HL-60 (cell line): Measurements from ENCODE around the gene MAP7.

Source experiments
- DNase-seq, 2 experiments: peaks; one replicate each; pipeline ENCODE4 v3.0.0-alpha.2; 2010 to 2020; ENCODE audit warnings: low read depth in 1 of 2, low spot score in 1 of 2
- H3K27ac ChIP-seq: fragments of 250-450 bp; sonication (Bioruptor Pico); replicated peaks from 2 replicates; pipeline ENCODE4 v1.5.1; 2020; ENCODE audit warnings: mild to moderate bottlenecking, moderate library complexity
- H3K27me3 ChIP-seq: fragments of 250-450 bp; sonication (Bioruptor Pico); 2 replicates; pipeline ENCODE4 v1.5.1; 2021; ENCODE audit warnings: mild to moderate bottlenecking, moderate library complexity; ENCODE audit not compliant: insufficient read depth, poor library complexity, severe bottlenecking
- H3K4me3 ChIP-seq: replicated peaks from 2 replicates; pipeline ENCODE4 v1.5.1; 2011; ENCODE audit warnings: mild to moderate bottlenecking, control low read depth, low read length; ENCODE audit not compliant: insufficient read depth
- GABPA ChIP-seq: IDR thresholded peaks from 2 replicates; pipeline ENCODE4 v1.6.1; 2012; ENCODE audit warnings: low read depth
- POLR2AphosphoS5 ChIP-seq: IDR thresholded peaks from 2 replicates; pipeline ENCODE4 v1.6.1; 2012; ENCODE audit warnings: low read depth
- SPI1 ChIP-seq: IDR thresholded peaks from 2 replicates; pipeline ENCODE4 v1.6.1; 2012; ENCODE audit warnings: low read depth, mild to moderate bottlenecking, borderline replicate concordance
- TF ChIP-seq, protein P1 (sequence below): IDR thresholded peaks from one replicate; pipeline ENCODE4 v1.5.1; 2011; ENCODE audit warnings: low read length, control low read depth, inconsistent platforms; ENCODE audit not compliant: insufficient read depth
- TF ChIP-seq, protein P2 (sequence below): IDR thresholded peaks from 2 replicates; pipeline ENCODE4 v1.6.1; 2012; ENCODE audit warnings: low read depth; ENCODE audit not compliant: insufficient replicate concordance

Gene MAP7

DNA sequence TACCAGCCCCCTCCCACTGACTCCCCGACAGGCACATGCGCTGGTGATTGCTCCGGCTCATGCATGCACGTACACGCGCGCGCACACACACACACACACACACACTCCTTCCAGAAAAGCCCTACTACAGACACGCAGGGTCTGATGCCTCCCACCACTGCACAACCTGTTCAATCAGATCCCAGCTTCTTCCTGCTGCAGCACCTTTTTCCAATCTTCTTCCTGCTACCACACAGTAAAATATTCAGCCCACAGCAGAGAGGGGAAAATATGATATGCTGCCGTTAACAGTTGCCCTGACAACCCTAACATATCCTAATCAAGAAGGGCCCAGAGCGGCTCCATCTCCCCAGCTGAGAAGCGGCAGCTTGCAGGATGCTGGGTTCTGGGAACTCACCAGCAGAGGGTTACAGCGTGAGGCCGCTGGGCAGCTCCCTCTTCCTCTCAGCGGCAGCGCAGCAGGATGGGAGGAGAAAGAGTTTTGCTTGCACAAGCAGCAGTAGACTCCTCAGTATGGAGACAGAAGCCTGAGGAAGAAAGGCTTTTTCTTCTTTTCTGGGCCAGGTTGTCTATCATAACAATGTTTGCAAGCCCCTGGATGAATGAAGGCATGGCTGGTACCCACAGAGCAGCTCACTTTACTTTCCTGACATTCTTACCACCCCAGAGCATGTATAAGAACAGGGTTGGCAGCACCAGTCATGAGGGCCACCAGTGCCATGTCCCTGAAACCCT is 23.9 kb downstream of the MAP7 start:
- peak; percentile 57; the same call in 1 of the 2 replicates for TF ChIP-seq SPI1
- no peak for TF ChIP-seq GABPA
- Histone ChIP-seq H3K27ac (no peak overlapping the region), H3K4me3 (no peak overlapping the region), H3K27me3 (no peaks in the 10 kb centered on the region)
- peak in 1 of 2 experiments; percentile 65 for DNase-seq

DNA sequence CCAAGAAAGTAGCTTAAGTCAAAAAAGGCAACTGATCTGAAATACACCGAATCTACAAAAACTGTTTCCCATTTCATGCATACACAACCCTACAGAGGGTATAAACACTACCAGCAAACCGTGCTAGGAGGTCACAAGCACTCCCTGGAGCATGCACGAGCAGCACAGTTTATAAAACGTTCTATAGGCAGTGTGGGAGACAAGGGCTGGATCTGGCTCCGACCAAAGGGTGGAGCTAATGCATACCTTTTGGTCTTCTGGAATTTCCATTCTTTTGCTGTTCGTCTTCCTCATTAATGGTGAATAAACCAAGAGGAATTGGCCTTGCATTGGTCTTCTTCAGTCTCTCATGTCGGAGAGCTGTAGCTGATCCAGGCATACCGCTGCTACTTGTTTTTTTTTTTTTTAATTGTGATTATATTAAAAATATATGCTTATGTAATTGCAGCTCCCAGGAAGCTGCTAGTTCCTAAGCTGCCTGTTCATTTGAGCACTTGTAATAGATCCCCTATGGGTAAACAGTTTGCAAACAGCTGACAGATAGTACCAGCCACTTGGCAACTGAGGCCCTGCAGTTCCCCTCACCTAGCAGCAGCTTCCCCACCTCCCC is 24.5 kb downstream of the MAP7 start:
- DNase-seq: no peak
- no peaks in the 10 kb centered on the region for H3K27me3 ChIP-seq
- TF ChIP-seq GABPA: no peak
- TF ChIP-seq, protein P1, sequence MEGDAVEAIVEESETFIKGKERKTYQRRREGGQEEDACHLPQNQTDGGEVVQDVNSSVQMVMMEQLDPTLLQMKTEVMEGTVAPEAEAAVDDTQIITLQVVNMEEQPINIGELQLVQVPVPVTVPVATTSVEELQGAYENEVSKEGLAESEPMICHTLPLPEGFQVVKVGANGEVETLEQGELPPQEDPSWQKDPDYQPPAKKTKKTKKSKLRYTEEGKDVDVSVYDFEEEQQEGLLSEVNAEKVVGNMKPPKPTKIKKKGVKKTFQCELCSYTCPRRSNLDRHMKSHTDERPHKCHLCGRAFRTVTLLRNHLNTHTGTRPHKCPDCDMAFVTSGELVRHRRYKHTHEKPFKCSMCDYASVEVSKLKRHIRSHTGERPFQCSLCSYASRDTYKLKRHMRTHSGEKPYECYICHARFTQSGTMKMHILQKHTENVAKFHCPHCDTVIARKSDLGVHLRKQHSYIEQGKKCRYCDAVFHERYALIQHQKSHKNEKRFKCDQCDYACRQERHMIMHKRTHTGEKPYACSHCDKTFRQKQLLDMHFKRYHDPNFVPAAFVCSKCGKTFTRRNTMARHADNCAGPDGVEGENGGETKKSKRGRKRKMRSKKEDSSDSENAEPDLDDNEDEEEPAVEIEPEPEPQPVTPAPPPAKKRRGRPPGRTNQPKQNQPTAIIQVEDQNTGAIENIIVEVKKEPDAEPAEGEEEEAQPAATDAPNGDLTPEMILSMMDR: no peak
- no peak for TF ChIP-seq SPI1
- TF ChIP-seq POLR2AphosphoS5: no peak
- TF ChIP-seq, protein P2, sequence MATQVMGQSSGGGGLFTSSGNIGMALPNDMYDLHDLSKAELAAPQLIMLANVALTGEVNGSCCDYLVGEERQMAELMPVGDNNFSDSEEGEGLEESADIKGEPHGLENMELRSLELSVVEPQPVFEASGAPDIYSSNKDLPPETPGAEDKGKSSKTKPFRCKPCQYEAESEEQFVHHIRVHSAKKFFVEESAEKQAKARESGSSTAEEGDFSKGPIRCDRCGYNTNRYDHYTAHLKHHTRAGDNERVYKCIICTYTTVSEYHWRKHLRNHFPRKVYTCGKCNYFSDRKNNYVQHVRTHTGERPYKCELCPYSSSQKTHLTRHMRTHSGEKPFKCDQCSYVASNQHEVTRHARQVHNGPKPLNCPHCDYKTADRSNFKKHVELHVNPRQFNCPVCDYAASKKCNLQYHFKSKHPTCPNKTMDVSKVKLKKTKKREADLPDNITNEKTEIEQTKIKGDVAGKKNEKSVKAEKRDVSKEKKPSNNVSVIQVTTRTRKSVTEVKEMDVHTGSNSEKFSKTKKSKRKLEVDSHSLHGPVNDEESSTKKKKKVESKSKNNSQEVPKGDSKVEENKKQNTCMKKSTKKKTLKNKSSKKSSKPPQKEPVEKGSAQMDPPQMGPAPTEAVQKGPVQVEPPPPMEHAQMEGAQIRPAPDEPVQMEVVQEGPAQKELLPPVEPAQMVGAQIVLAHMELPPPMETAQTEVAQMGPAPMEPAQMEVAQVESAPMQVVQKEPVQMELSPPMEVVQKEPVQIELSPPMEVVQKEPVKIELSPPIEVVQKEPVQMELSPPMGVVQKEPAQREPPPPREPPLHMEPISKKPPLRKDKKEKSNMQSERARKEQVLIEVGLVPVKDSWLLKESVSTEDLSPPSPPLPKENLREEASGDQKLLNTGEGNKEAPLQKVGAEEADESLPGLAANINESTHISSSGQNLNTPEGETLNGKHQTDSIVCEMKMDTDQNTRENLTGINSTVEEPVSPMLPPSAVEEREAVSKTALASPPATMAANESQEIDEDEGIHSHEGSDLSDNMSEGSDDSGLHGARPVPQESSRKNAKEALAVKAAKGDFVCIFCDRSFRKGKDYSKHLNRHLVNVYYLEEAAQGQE: no peak
- H3K27ac ChIP-seq: no peak overlapping the region
- H3K4me3 ChIP-seq: no peak overlapping the region

DNA sequence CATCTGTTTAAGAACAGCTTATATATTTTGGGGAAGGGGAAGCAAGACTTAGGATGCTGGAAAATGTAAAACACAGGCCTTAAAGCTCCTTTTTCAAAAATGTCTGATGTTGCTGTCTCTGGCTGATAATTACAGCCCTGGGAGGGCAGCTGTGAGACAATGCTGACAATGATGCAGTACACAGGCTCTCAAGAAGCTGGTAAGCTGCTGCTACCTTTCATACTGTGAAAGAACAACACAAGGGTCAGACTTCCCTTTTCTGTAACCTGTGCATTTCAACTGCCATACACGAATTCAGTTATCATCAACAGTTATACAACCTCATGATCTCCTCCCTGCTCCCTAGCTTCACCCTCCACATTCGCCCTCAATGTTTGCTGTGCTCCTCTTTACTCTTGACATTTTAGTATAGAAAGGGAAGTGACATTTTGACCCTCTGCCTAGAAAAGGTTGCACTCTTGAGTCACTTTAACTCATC is 25.2 kb downstream of the MAP7 start:
- DNase-seq: peak in 1 of 2 experiments; percentile 11
- H3K27me3 ChIP-seq: peaks cover 3% of the 10 kb centered on the region
- H3K27ac ChIP-seq: no peak overlapping the region
- no peak overlapping the region for H3K4me3 ChIP-seq
- no peak for TF ChIP-seq POLR2AphosphoS5
- no peak for TF ChIP-seq GABPA
- TF ChIP-seq, protein P2: no peak
- TF ChIP-seq SPI1: peak; percentile 87
- TF ChIP-seq, protein P1: no peak

DNA sequence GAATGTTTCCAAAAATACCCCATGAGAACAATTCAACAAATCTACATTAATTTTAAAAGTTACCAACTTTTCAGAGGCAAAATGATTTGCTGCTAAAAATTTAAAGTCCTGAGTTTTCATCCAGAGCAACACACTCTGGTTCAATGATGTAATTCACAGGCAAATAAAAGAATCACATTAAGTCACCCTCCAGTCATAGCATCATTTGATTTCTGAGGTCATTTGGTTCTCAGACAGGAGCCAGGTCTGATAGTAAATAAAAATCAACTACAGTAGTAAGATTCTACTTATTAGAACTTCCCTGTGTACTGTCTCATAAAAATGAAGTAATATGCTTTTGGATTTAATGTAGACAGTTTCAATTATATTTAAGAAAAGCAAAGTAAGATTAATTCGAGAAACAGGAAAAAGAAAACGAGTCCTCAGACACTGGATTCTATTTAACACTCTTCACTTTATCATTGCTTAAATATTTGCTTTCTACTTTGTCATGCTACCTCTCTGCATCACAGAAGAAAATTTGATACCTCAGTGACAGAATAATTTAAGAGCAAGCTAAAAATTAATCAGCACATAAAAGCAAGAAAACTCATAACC is 25.8 kb downstream of the MAP7 start:
- TF ChIP-seq SPI1 (no peak), GABPA (no peak), POLR2AphosphoS5 (no peak)
- TF ChIP-seq, protein P2: no peak
- TF ChIP-seq, protein P1: no peak
- no peak for DNase-seq
- H3K27ac ChIP-seq: no peak overlapping the region
- peaks cover 3% of the 10 kb centered on the region for H3K27me3 ChIP-seq
- no peak overlapping the region for H3K4me3 ChIP-seq
